Hematopoietic multipotent progenitor cell (in vitro differentiated cells): Measurements from ENCODE around the gene CDH2. TPM values are rescaled to one million over a fixed set of nuclear protein-coding genes. Genes with fewer than 3 reads are reported as not detected.

Experiments used
- DNase-seq, 3 donors: peaks; one replicate each; pipeline ENCODE4 v3.0.0-alpha.2; 2011 to 2015; ENCODE audit warnings: low read depth in 2 of 3, low spot score in 2 of 3
- total RNA-seq: library from RNA; depleted of rRNA; stranded (reverse); fragments of >200 nt; gene quantifications from one replicate; pipeline ENCODE4 v1.2.3, GENCODE V29; 2012

The CDH2 gene
- total RNA-seq, 1 donor: 3.5 TPM

- no peak for DNase-seq
Measured at GRCh38 chr18:28003451-28003850, 173.5 kb downstream of the CDH2 start.

- no peak for DNase-seq
Measured at GRCh38 chr18:28002841-28003240, 174.1 kb downstream of the CDH2 start.

GRCh38 chr18:27996801-27997272 lies 180.1 kb downstream of the CDH2 start:
- DNase-seq: no peak

- no peak for DNase-seq
Measured at GRCh38 chr18:27995770-27996502, 181.0 kb downstream of the CDH2 start.

GRCh38 chr18:27994571-27994970 lies 182.4 kb downstream of the CDH2 start:
- no peak for DNase-seq

GRCh38 chr18:27991391-27991790 lies 185.5 kb downstream of the CDH2 start:
- DNase-seq: no peak

- DNase-seq: no peak
Measured at GRCh38 chr18:27985832-27986231, 191.1 kb downstream of the CDH2 start.

- DNase-seq: no peak
Measured at GRCh38 chr18:27983780-27984179, 193.2 kb downstream of the CDH2 start.

GRCh38 chr18:27976806-27977408 lies 200.0 kb downstream of the CDH2 start:
- DNase-seq: no peak

GRCh38 chr18:27970321-27970720 lies 206.6 kb downstream of the CDH2 start:
- no peak for DNase-seq

GRCh38 chr18:27969206-27969605 lies 207.7 kb downstream of the CDH2 start:
- DNase-seq: no peak

GRCh38 chr18:27967913-27968824 lies 208.8 kb downstream of the CDH2 start:
- DNase-seq: no peak

- no peak for DNase-seq
Measured at GRCh38 chr18:27966881-27967280, 210.0 kb downstream of the CDH2 start.

- no peak for DNase-seq
Measured at GRCh38 chr18:27964811-27965210, 212.1 kb downstream of the CDH2 start.

- no peak for DNase-seq
Measured at GRCh38 chr18:27959101-27959500, 217.8 kb downstream of the CDH2 start.

GRCh38 chr18:27956001-27956640 lies 220.8 kb downstream of the CDH2 start:
- DNase-seq: no peak

- DNase-seq: no peak
Measured at GRCh38 chr18:27954226-27954625, 222.7 kb downstream of the CDH2 start.

- DNase-seq: no peak
Measured at GRCh38 chr18:27952741-27953140, 224.2 kb downstream of the CDH2 start.

GRCh38 chr18:27950648-27951228 lies 226.2 kb downstream of the CDH2 start:
- DNase-seq: no peak

GRCh38 chr18:27948986-27949385 lies 227.9 kb downstream of the CDH2 start:
- no peak for DNase-seq
